LNCaP clone FGC (cell line): Measurements from ENCODE around the gene AIMP1.
"Not testable (repeated sequence)": the region's sequence is repeated elsewhere in the genome, so short reads cannot be mapped to it uniquely, and the experiment has no call there.

Experiments used
- DNase-seq: peaks from one replicate; pipeline ENCODE4 v3.0.0-alpha.2; 2011; ENCODE audit warnings: low read depth
- H3K4me3 ChIP-seq: 2 replicates; pipeline ENCODE4 v1.5.1; 2011; ENCODE audit warnings: mild to moderate bottlenecking, low read depth, low read length, control low read depth
- TF ChIP-seq, protein P1 (sequence below): IDR thresholded peaks from 2 replicates; pipeline ENCODE4 v1.5.1; 2012; ENCODE audit warnings: mild to moderate bottlenecking; ENCODE audit not compliant: control insufficient read depth, insufficient read depth; ENCODE audit errors: extremely low read depth

The AIMP1 gene

GRCh38 chr4:106370214-106370613, 53.9 kb downstream of the AIMP1 start:
- DNase-seq, result no peak
- TF ChIP-seq, protein P1, sequence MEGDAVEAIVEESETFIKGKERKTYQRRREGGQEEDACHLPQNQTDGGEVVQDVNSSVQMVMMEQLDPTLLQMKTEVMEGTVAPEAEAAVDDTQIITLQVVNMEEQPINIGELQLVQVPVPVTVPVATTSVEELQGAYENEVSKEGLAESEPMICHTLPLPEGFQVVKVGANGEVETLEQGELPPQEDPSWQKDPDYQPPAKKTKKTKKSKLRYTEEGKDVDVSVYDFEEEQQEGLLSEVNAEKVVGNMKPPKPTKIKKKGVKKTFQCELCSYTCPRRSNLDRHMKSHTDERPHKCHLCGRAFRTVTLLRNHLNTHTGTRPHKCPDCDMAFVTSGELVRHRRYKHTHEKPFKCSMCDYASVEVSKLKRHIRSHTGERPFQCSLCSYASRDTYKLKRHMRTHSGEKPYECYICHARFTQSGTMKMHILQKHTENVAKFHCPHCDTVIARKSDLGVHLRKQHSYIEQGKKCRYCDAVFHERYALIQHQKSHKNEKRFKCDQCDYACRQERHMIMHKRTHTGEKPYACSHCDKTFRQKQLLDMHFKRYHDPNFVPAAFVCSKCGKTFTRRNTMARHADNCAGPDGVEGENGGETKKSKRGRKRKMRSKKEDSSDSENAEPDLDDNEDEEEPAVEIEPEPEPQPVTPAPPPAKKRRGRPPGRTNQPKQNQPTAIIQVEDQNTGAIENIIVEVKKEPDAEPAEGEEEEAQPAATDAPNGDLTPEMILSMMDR, result no peak
- H3K4me3 ChIP-seq, result no peak overlapping the region

DNA sequence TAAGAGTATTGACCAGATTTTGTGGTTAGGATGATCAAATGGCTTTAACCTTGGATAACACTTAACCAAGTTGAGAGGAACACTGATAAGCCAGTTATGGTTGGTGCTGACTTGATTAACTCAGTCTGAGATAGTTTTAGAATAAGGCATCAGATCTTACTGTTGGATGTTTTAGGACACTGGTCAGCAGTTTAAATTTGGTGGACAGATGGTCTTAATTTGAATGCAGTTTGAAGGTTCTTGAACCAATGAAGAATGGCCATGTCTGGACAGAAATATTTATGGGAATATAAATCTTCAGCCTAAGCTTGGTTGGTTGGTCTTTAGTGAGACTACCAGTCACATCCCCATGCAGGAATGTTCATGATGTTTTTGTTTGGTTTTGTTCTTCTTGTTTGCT, 54.8 kb downstream of the AIMP1 start:
- no peak overlapping the region for H3K4me3 ChIP-seq
- no peak for DNase-seq
- TF ChIP-seq, protein P1, result no peak

GRCh38 chr4:106373026-106373425, 56.7 kb downstream of the AIMP1 start:
- TF ChIP-seq, protein P1, result no peak
- no peak for DNase-seq
- H3K4me3 ChIP-seq, result no peak overlapping the region

GRCh38 chr4:106380179-106380578, 63.8 kb downstream of the AIMP1 start:
- no peak for DNase-seq
- H3K4me3 ChIP-seq, result no peak overlapping the region
- TF ChIP-seq, protein P1, result no peak

DNA sequence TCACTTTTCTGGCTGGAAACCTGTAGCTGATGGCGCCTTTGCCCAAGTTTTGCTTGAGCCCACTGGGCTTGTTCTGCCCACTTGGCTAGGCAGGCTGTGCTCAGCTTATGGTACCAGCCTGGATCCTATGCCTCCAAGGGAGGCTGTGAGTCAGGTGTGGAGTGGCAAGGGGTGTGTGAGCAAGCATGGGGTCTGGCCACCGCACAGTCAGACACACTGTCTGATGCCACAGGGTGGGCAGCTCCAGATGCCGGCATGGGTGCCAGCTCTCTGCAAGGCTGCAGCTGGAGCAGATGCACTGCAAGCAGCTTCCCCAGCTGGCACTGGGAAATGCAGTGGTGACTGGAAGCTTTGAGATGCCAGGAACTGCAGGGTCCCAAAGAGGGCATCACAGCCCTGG, 68.5 kb downstream of the AIMP1 start:
- no peak overlapping the region for H3K4me3 ChIP-seq
- TF ChIP-seq, protein P1, result no peak
- no peak for DNase-seq

- no peak overlapping the region for H3K4me3 ChIP-seq
- DNase-seq, result no peak
- TF ChIP-seq, protein P1, result no peak
Measured at GRCh38 chr4:106385853-106386393, 69.6 kb downstream of the AIMP1 start.

- TF ChIP-seq, protein P1, result no peak
- no peak overlapping the region for H3K4me3 ChIP-seq
- DNase-seq, result no peak
Measured at GRCh38 chr4:106395582-106395981, 79.2 kb downstream of the AIMP1 start.

- H3K4me3 ChIP-seq, DNase-seq: not testable (repeated sequence)
Measured at GRCh38 chr4:106398898-106399297, 82.5 kb downstream of the AIMP1 start.
